Thyroid gland (tissue), 4 donors: ENCODE results near the gene CRTC3. TPM values are rescaled to one million over a fixed set of nuclear protein-coding genes. Genes with fewer than 3 reads are reported as not detected.
"Not testable (repeated sequence)": the region's sequence is repeated elsewhere in the genome, so short reads cannot be mapped to it uniquely, and the experiment has no call there.

ENCODE experiments used
- DNase-seq, 2 donors: peaks; one replicate each; pipeline ENCODE4 v3.0.0-alpha.2; 2019
- H3K27ac ChIP-seq, 3 donors: fragments of 200-600 bp; sonication (generic); 1 replicate in 2 of 3; 2 replicates in 1 of 3; pipeline ENCODE4 v1.5.1; 2016 to 2019; ENCODE audit warnings: mild to moderate bottlenecking in 1 of 3, moderate library complexity in 1 of 3
- H3K27me3 ChIP-seq: fragments of 200-600 bp; sonication (generic); one replicate; pipeline ENCODE4 v1.5.1; 2019
- H3K36me3 ChIP-seq, 2 donors: fragments of 200-600 bp; sonication (generic); one replicate each; pipeline ENCODE4 v1.5.1; 2016 to 2019
- H3K4me1 ChIP-seq, 2 donors: fragments of 200-600 bp; sonication (generic); one replicate each; pipeline ENCODE4 v1.5.1; 2017 to 2019
- H3K4me3 ChIP-seq, 3 donors: fragments of 200-600 bp; sonication (generic); replicated peaks in 1 of 3; 1 replicate in 2 of 3; 2 replicates in 1 of 3; pipeline ENCODE4 v1.5.1; 2016; ENCODE audit warnings: mild to moderate bottlenecking in 1 of 3
- H3K9me3 ChIP-seq: fragments of 200-600 bp; sonication (generic); one replicate; pipeline ENCODE4 v1.5.1; 2017
- CTCF ChIP-seq, 6 experiments: fragments of 200-600 bp in 3 of 6; fragments of 450-650 bp in 3 of 6; sonication (generic) in 3 of 6; IDR thresholded peaks; one replicate each; pipeline ENCODE4 v1.5.1; 2016 to 2019; ENCODE audit warnings: antibody characterized with exemption in 6 of 6, mild to moderate bottlenecking in 2 of 6, inconsistent platforms in 1 of 6, moderate library complexity in 1 of 6
- POLR2A ChIP-seq, 2 donors: fragments of 450-650 bp; IDR thresholded peaks; one replicate each; pipeline ENCODE4 v1.6.1; 2017; ENCODE audit warnings: antibody characterized with exemption in 2 of 2, mild to moderate bottlenecking in 2 of 2, moderate library complexity in 1 of 2
- WGBS, 2 donors: methylation state at CpG; one replicate each; pipeline ENCODE4 v1.1.5; 2017; 5-methylcytosine and 5-hydroxymethylcytosine counted together
- intact Hi-C: fragments of 100-400 bp; cut with DNase I; formaldehyde crosslinking; loops from one replicate; pipeline ENCODE4 v1.15.1; 2023
- total RNA-seq, 4 donors: library from RNA; depleted of rRNA; stranded (reverse); fragments of >200 nt; gene quantifications; one replicate each; pipeline ENCODE4 v1.2.3, GENCODE V29; 2016

The CRTC3 gene
- total RNA-seq, 4 donors from 2014 or later, result 49.4 to 76.0 (median 62.6) TPM

GRCh38 chr15:90648137-90649070 lies 118.7 kb downstream of the CRTC3 start:
- TF ChIP-seq CTCF (IDR thresholded peaks at IDR 0.05) (peak; percentile 74 to 92 (median 88)), POLR2A (IDR thresholded peaks at IDR 0.05) (no peak)
- no peaks in the 10 kb centered on the region for H3K27me3 ChIP-seq
- intact Hi-C loops, result loop anchor here (2.0 to 5.0 kb wide), 2 partner anchors 44 to 238 kb away; no protein-coding TSS in a partner anchor
- WGBS, 2 donors, result 42 to 45% methylated on average over 14 of the region's 14 CpGs
- H3K36me3 ChIP-seq, result peaks cover 0 to 5% of the 10 kb centered on the region in 2 donors
- H3K4me1 ChIP-seq, result peaks cover 0 to 3% of the 10 kb centered on the region in 2 donors
- H3K27ac ChIP-seq, result peak overlapping the region in 2 of 3 donors; percentile 49 to 68
- H3K9me3 ChIP-seq, result no peaks in the 10 kb centered on the region
- no peak overlapping the region for H3K4me3 ChIP-seq
- peak; percentile 57 to 60 for DNase-seq

GRCh38 chr15:90650117-90650955 lies 120.6 kb downstream of the CRTC3 start:
- intact Hi-C loops, result no loop called here
- 74 to 79% methylated on average over 8 of the region's 8 CpGs for WGBS, 2 donors
- Histone ChIP-seq H3K4me1 (peaks cover 0 to 8% of the 10 kb centered on the region in 2 donors), H3K27ac (no peak overlapping the region), H3K36me3 (no peaks in the 10 kb centered on the region), H3K4me3 (no peak overlapping the region), H3K9me3 (no peaks in the 10 kb centered on the region), H3K27me3 (no peaks in the 10 kb centered on the region)
- TF ChIP-seq POLR2A (IDR thresholded peaks at IDR 0.05) (no peak), CTCF (IDR thresholded peaks at IDR 0.05) (no peak)
- no peak for DNase-seq

GRCh38 chr15:90650956-90651689 lies 121.4 kb downstream of the CRTC3 start:
- TF ChIP-seq CTCF (IDR thresholded peaks at IDR 0.05) (no peak), POLR2A (IDR thresholded peaks at IDR 0.05) (no peak)
- DNase-seq, result no peak
- Histone ChIP-seq H3K4me3 (no peak overlapping the region), H3K9me3 (no peaks in the 10 kb centered on the region), H3K4me1 (peaks cover 0 to 8% of the 10 kb centered on the region in 2 donors), H3K27ac (no peak overlapping the region), H3K27me3 (no peaks in the 10 kb centered on the region), H3K36me3 (no peaks in the 10 kb centered on the region)
- intact Hi-C loops, result no loop called here
- WGBS, 2 donors, result 95% methylated on average over 13 to 14 of the region's 14 CpGs

GRCh38 chr15:90654233-90655136 lies 124.8 kb downstream of the CRTC3 start:
- no peak for DNase-seq
- Histone ChIP-seq H3K9me3 (no peaks in the 10 kb centered on the region), H3K36me3 (no peaks in the 10 kb centered on the region), H3K4me3 (no peak overlapping the region), H3K27ac (no peak overlapping the region), H3K27me3 (no peaks in the 10 kb centered on the region), H3K4me1 (peaks cover 0 to 5% of the 10 kb centered on the region in 2 donors)
- TF ChIP-seq CTCF (IDR thresholded peaks at IDR 0.05), result no peak
- TF ChIP-seq POLR2A (IDR thresholded peaks at IDR 0.05), result no peak
- intact Hi-C loops, result no loop called here
- WGBS, 2 donors, result 83 to 90% methylated on average over 11 to 12 of the region's 12 CpGs

DNA sequence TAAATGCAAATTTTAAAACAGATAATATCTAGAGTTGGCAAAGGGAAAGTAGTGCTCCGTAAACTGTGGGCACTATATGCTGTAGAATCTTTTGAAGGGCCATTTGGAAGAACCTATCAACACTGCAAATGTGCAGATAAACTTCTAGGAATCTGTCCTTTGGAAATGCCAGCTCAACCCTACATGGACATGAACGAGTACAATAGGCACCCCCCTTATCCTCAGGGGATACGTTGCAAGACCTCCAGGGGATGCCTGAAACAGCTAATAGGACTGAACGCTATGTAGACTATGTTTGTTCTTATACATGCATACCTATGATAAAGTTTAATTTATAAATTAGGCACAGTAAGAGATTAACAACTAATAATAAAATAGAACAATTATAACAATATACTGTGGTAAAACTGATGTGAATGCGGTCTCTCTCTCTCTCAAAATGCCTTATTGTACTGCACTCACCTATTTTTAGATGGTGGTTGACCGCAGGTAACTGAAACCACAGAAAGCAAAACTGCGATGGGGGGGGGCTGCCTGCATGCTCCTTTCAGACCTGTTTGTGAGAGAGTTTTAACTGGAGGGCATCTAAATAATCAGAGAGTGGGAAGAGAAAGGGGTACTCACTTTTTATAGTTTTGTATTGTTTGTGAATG lies 127.9 kb downstream of the CRTC3 start:
- H3K9me3 ChIP-seq, intact Hi-C loops, DNase-seq, H3K36me3 ChIP-seq, H3K27ac ChIP-seq, H3K4me3 ChIP-seq, H3K27me3 ChIP-seq: not testable (repeated sequence)
- H3K4me1 ChIP-seq, result peaks cover 11 to 23% of the 10 kb centered on the region in 2 donors
- 77 to 82% methylated on average over 7 of the region's 7 CpGs for WGBS, 2 donors
